Ascending aorta (tissue), 2 donors: ENCODE measurements around the gene DDIT4L. TPM values are rescaled to one million over a fixed set of nuclear protein-coding genes. Genes with fewer than 3 reads are reported as not detected.

Source experiments
- DNase-seq, 2 donors: peaks; one replicate each; pipeline ENCODE4 v3.0.0-alpha.2; 2019; ENCODE audit warnings: low spot score in 2 of 2
- H3K27ac ChIP-seq, 2 donors: fragments of 200-600 bp; sonication (generic); one replicate each; pipeline ENCODE4 v1.5.1; 2016 to 2017; ENCODE audit warnings: mild to moderate bottlenecking in 1 of 2
- H3K27me3 ChIP-seq: fragments of 200-600 bp; sonication (generic); one replicate; pipeline ENCODE4 v1.5.1; 2017
- H3K36me3 ChIP-seq, 2 donors: fragments of 200-600 bp; sonication (generic); one replicate each; pipeline ENCODE4 v1.5.1; 2016
- H3K4me1 ChIP-seq, 2 donors: fragments of 200-600 bp; sonication (generic); one replicate each; pipeline ENCODE4 v1.5.1; 2016 to 2017; ENCODE audit warnings: mild to moderate bottlenecking in 1 of 2
- H3K4me3 ChIP-seq, 2 donors: fragments of 200-600 bp; sonication (generic); one replicate each; pipeline ENCODE4 v1.5.1; 2016 to 2017; ENCODE audit warnings: mild to moderate bottlenecking in 1 of 2
- H3K9me3 ChIP-seq, 2 donors: fragments of 200-600 bp; sonication (generic); one replicate each; pipeline ENCODE4 v1.5.1; 2016
- intact Hi-C: fragments of 100-400 bp; cut with DNase I; formaldehyde crosslinking; loops from one replicate; pipeline ENCODE4 v1.15.1; 2023
- total RNA-seq: library from RNA; depleted of rRNA; stranded (reverse); fragments of >200 nt; gene quantifications from one replicate; pipeline ENCODE4 v1.1.0, GENCODE V29; 2016
- TF ChIP-seq, protein P1 (sequence below), 3 experiments: fragments of 200-600 bp in 2 of 3; fragments of 450-650 bp in 1 of 3; sonication (generic) in 2 of 3; IDR thresholded peaks; one replicate each; pipeline ENCODE4 v1.5.1; 2016 to 2019; ENCODE audit warnings: antibody characterized with exemption in 3 of 3, mild to moderate bottlenecking in 1 of 3, moderate library complexity in 1 of 3

DDIT4L gene
- total RNA-seq, 1 donor from 2014 or later: 4.8 TPM

DNA sequence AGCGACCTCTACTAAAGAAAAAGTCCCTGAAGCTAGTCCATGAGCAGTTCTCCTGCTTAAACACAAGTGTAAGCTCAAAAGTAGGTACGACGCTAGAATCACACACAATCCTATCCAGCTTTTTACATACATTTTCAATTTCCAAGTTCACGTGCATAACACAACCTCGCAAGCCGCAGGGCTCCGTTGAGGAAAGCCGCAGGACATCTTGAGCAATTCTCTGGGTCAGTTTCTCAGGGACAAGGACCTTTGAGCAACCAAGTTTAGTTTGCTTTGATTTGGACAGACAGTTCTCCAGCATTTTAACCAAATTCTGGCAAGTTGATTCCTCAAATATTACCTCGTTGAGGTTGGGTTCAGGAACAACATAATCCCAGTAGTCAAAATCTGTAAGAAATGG, 2.5 kb downstream of the DDIT4L start:
- TF ChIP-seq, protein P1, sequence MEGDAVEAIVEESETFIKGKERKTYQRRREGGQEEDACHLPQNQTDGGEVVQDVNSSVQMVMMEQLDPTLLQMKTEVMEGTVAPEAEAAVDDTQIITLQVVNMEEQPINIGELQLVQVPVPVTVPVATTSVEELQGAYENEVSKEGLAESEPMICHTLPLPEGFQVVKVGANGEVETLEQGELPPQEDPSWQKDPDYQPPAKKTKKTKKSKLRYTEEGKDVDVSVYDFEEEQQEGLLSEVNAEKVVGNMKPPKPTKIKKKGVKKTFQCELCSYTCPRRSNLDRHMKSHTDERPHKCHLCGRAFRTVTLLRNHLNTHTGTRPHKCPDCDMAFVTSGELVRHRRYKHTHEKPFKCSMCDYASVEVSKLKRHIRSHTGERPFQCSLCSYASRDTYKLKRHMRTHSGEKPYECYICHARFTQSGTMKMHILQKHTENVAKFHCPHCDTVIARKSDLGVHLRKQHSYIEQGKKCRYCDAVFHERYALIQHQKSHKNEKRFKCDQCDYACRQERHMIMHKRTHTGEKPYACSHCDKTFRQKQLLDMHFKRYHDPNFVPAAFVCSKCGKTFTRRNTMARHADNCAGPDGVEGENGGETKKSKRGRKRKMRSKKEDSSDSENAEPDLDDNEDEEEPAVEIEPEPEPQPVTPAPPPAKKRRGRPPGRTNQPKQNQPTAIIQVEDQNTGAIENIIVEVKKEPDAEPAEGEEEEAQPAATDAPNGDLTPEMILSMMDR (IDR thresholded peaks at IDR 0.05): no peak
- Histone ChIP-seq H3K4me3 (no peak overlapping the region), H3K27ac (no peak overlapping the region), H3K27me3 (no peaks in the 10 kb centered on the region), H3K36me3 (no peaks in the 10 kb centered on the region), H3K4me1 (peaks cover 0 to 5% of the 10 kb centered on the region in 2 donors), H3K9me3 (no peaks in the 10 kb centered on the region)
- intact Hi-C loops: loop anchor here (5.0 kb wide), 1 partner anchor 80 kb away; no protein-coding TSS in a partner anchor
- no peak for DNase-seq

DNA sequence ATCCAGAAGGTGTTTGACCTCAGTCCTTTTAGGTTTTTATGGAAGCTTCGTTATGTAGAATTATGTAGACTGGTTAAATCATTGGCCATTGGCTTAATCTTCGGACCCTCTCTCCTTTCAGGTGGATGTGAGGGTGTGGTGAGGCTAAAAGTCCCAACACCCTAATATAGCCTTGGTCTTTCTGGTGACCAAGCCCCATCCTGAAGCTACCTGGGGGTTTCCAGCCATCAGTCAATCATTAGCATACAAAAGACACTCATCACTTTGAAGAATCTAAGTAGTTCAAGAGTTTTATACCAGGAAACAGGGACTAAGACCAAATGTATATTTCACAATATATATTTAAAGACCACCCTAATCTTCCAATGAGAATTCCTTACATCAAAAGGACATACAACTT, 5.5 kb downstream of the DDIT4L start:
- Histone ChIP-seq H3K27ac (no peak overlapping the region), H3K9me3 (no peaks in the 10 kb centered on the region), H3K36me3 (no peaks in the 10 kb centered on the region), H3K4me3 (no peak overlapping the region), H3K4me1 (peaks cover 0 to 5% of the 10 kb centered on the region in 2 donors), H3K27me3 (no peaks in the 10 kb centered on the region)
- no peak for DNase-seq
- intact Hi-C loops: loop anchor here (5.0 kb wide), 1 partner anchor 77 kb away; no protein-coding TSS in a partner anchor
- TF ChIP-seq, protein P1 (IDR thresholded peaks at IDR 0.05): no peak

DNA sequence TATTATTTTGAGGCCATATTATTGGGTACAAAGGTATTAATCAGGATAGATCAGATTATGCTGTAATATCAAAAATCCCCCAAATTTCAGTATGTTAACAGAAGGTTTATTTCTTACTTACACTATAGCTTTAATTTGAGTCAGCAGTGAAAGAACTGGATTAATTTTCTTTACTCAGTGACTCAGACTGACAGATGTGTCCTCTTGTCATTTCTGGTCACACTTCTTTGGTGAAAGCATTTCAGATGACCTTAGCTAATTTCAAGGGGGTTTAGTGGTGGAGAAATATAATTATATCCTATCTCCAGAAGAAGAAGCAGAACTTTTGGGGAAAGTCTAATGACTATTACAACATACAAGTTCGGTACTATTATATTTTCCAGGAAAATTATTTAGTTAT, 12.4 kb downstream of the DDIT4L start:
- Histone ChIP-seq H3K36me3 (no peaks in the 10 kb centered on the region), H3K4me1 (no peaks in the 10 kb centered on the region), H3K27me3 (no peaks in the 10 kb centered on the region), H3K27ac (no peak overlapping the region), H3K9me3 (no peaks in the 10 kb centered on the region), H3K4me3 (no peak overlapping the region)
- no peak for DNase-seq
- TF ChIP-seq, protein P1 (IDR thresholded peaks at IDR 0.05): no peak
- intact Hi-C loops: no loop called here

DNA sequence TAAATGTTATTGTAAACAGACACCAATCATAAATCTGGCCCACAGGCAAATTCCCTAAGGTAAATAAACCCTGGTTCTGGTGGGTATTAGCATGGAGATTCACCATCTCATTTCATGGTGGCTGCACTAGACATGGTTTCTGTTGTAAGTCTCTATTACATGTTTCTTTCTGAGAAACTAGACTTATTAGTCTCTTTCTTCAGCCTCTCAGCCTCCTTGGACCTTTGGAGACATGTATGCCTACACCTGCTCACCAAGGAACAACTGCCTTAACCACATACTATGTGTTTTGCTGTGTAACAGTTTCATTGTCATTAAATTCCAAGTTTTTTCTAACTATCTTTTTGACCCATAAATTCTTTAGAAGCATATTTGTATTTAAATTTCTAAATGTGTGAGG, 13.1 kb downstream of the DDIT4L start:
- no peaks in the 10 kb centered on the region for H3K4me1 ChIP-seq
- H3K27ac ChIP-seq: no peak overlapping the region
- H3K4me3 ChIP-seq: no peak overlapping the region
- no peaks in the 10 kb centered on the region for H3K36me3 ChIP-seq
- intact Hi-C loops: no loop called here
- TF ChIP-seq, protein P1 (IDR thresholded peaks at IDR 0.05): no peak
- no peak for DNase-seq
- no peaks in the 10 kb centered on the region for H3K9me3 ChIP-seq
- H3K27me3 ChIP-seq: no peaks in the 10 kb centered on the region

DNA sequence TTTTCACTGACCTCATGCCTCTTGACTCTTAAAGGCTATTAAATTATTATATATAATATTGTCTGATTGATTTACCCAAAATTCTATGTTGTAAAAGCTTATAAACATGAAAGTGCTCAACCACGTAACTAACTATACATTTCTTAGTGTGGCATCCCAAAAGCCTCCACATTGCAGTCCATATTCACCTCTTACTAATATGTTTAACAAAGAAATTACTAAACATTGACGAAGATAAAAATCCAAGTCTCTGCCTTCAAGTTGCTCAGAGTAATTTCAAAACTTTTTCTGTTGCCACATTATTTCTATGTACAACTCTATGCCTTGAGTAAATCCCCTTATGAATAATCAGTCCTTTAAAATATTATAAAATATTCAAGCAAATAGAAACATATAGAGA, 14.4 kb downstream of the DDIT4L start:
- intact Hi-C loops: no loop called here
- no peak overlapping the region for H3K27ac ChIP-seq
- H3K4me3 ChIP-seq: no peak overlapping the region
- DNase-seq: no peak
- no peaks in the 10 kb centered on the region for H3K27me3 ChIP-seq
- TF ChIP-seq, protein P1 (IDR thresholded peaks at IDR 0.05): no peak
- no peaks in the 10 kb centered on the region for H3K9me3 ChIP-seq
- no peaks in the 10 kb centered on the region for H3K4me1 ChIP-seq
- H3K36me3 ChIP-seq: no peaks in the 10 kb centered on the region

DNA sequence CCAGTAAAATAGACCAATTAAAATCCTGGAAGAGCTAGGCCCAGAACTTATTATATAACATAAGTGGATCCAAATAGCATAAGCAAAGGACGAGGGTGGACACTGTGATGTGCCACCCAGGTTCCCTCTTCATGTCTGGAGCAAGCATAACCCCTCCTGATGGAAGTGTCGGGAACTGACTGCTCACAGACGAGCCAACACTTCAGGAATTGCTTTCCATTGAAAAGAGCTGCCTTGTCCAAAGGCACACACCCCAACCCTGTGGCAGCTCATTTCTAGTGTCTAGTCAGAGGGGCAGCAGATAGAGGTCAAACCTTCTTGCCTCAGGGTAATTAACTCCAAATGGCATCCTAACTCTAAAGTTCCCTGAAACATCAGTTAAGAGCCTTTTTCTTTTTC, 15.3 kb downstream of the DDIT4L start:
- no peak for DNase-seq
- Histone ChIP-seq H3K9me3 (no peaks in the 10 kb centered on the region), H3K4me3 (no peak overlapping the region), H3K36me3 (no peaks in the 10 kb centered on the region), H3K4me1 (no peaks in the 10 kb centered on the region), H3K27ac (no peak overlapping the region), H3K27me3 (no peaks in the 10 kb centered on the region)
- intact Hi-C loops: no loop called here
- TF ChIP-seq, protein P1 (IDR thresholded peaks at IDR 0.05): no peak
